ENCODE data around the gene TRIM65. TPM values are rescaled to one million over a fixed set of nuclear protein-coding genes. Genes with fewer than 3 reads are reported as not detected.
A peak's percentile ranks its signal among the peaks of the same experiment; 100 is the strongest.

TRIM65 gene, protein sequence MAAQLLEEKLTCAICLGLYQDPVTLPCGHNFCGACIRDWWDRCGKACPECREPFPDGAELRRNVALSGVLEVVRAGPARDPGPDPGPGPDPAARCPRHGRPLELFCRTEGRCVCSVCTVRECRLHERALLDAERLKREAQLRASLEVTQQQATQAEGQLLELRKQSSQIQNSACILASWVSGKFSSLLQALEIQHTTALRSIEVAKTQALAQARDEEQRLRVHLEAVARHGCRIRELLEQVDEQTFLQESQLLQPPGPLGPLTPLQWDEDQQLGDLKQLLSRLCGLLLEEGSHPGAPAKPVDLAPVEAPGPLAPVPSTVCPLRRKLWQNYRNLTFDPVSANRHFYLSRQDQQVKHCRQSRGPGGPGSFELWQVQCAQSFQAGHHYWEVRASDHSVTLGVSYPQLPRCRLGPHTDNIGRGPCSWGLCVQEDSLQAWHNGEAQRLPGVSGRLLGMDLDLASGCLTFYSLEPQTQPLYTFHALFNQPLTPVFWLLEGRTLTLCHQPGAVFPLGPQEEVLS
- total RNA-seq (2014; rRNA removed; shearing (Covaris generic)) (45.0 and 54.2 TPM in 2 replicates), total RNA-seq (2022) (60.4 and 62.9 TPM in 2 replicates), Bru-seq, nascent RNA (percentile 84 among the genes with signal in this experiment), BruChase-seq, experiment 1, labeled RNA remaining after a 6-hour chase (percentile 96 among the genes with signal in this experiment), BruChase-seq, experiment 2, labeled RNA remaining after a 2-hour chase (percentile 95 among the genes with signal in this experiment)
- long read RNA-seq, transcript TRIM65-204 (5 exons, 865 nt) = minor isoform, 9 of 61 reads
- long read RNA-seq, transcript TRIM65-201 (6 exons, 3,439 nt) = major isoform, 22 of 61 reads
- long read RNA-seq, partial matches to known transcripts = 9 of 61 reads
- long read RNA-seq, other reads (novel, unspliced or antisense) = 20 of 61 reads

DNA sequence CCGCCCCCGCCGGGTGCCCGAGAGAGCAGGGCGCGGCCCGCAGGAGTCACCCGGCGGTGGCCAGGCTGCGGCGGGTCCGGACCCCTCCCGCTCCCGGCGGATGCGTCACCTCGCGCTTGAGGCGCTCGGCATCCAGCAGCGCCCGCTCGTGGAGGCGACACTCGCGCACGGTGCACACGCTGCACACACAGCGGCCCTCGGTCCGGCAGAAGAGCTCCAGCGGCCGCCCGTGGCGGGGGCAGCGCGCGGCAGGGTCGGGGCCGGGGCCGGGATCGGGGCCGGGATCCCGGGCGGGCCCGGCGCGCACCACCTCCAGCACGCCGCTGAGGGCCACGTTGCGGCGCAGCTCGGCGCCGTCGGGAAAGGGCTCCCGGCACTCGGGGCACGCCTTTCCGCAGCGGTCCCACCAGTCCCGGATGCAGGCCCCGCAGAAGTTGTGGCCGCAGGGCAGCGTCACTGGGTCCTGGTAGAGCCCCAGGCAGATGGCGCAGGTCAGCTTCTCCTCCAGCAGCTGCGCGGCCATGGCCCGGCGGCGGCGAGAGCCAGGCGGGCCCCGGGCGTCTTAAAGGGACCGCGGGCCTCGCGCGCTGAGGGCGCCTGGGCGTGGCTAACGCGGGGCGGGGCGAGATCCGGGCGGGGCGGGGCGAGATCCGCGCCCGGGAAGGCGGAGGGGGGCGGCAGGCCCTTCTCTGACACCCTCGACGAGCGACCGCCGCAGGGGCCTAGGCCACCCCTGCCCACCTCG, at the start of gene TRIM65:
TRIM65 (minus strand) TSS at position 537 of the 745 bp plus-strand sequence; CDS start at position 523, 14 bp downstream.
- Histone ChIP-seq H2AFZ (ENCODE audit: low read length) (peak within 1 kb of the TSS; percentile 33; the same call in 1 of the 2 replicates), H3K4me1 (ENCODE audit: insufficient read depth, low read length, poor library complexity, severe bottlenecking) (peaks cover 23% of the 10 kb centered on the region), H3K27ac (ENCODE audit: low read depth, low read length, poor library complexity, severe bottlenecking) (peak within 1 kb of the TSS; percentile 55), H3K9me3 (ENCODE audit: low read length) (no peaks in the 10 kb centered on the region), H3K9me2 (ENCODE audit: insufficient read depth, low read length) (no peaks in the 10 kb centered on the region), H3K4me3 (ENCODE audit: low read depth, low read length, poor library complexity, severe bottlenecking) (peak within 1 kb of the TSS; percentile 80), H3K79me2 (ENCODE audit: insufficient read depth, low read depth, low read length) (peaks cover 20% of the 10 kb centered on the region), H3K36me3 (ENCODE audit: insufficient read depth, low read length) (peaks cover 53% of the 10 kb centered on the region), H4K20me1 (ENCODE audit: insufficient read depth, low read length) (no peaks in the 10 kb centered on the region), H3K4me2 (ENCODE audit: low read length) (peak within 1 kb of the TSS; percentile 95)
- ChIA-PET CTCF (ENCODE audit: unreplicated experiment) (interaction anchor here (0.5 to 2.0 kb wide), 7 partner anchors 8 to 106 kb away, joined by 3 to 10 read pairs (median 4); partner anchors contain the start of genes MRPL38 and WBP2), POLR2A (interaction anchor here (0.6 to 2.1 kb wide), 7 partner anchors 9 to 117 kb away, joined by 3 to 12 read pairs (median 3); partner anchors contain the start of gene WBP2)
- no peak for TF ChIP-seq EZH2phosphoT487 (IDR thresholded peaks at IDR 0.05; ENCODE audit: borderline replicate concordance, low read depth, low read length)
- TF ChIP-seq, protein P1, sequence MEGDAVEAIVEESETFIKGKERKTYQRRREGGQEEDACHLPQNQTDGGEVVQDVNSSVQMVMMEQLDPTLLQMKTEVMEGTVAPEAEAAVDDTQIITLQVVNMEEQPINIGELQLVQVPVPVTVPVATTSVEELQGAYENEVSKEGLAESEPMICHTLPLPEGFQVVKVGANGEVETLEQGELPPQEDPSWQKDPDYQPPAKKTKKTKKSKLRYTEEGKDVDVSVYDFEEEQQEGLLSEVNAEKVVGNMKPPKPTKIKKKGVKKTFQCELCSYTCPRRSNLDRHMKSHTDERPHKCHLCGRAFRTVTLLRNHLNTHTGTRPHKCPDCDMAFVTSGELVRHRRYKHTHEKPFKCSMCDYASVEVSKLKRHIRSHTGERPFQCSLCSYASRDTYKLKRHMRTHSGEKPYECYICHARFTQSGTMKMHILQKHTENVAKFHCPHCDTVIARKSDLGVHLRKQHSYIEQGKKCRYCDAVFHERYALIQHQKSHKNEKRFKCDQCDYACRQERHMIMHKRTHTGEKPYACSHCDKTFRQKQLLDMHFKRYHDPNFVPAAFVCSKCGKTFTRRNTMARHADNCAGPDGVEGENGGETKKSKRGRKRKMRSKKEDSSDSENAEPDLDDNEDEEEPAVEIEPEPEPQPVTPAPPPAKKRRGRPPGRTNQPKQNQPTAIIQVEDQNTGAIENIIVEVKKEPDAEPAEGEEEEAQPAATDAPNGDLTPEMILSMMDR (conservative IDR thresholded peaks at IDR 0.05; ENCODE audit: low read length) = peak; percentile 54
- peak; percentile 90 for DNase-seq (ENCODE audit: low spot score)
- BruUV-seq (replicated peaks) = no TSS peak
- intact Hi-C loops (cut with micrococcal nuclease; ENCODE audit: unreplicated experiment) = loop anchor here (1.0 to 2.0 kb wide), 3 partner anchors 20 to 118 kb away; partner anchors contain the start of gene WBP2

DNA sequence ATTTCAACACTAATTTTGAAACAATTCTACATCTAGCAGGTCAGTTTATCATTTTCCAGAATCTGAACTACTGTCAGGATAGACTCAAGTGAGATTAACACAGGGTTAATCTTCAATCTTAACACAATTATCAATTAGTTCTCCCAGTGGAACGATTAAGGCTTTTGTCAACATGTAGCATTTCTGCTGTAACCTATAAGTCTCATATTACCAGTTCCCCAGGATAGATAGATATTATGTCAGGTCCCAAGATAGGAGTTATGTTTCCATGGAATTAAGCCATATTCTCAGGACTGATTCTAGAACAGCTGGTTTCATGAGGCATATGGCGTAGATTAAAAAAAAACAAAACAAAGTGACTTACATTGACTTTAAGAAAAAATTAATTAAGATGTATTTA, 48.5 kb upstream of the TRIM65 start:
- BruUV-seq (replicated peaks) = no TSS peak
- no peak for DNase-seq (ENCODE audit: low spot score)
- Histone ChIP-seq H3K9me2 (ENCODE audit: insufficient read depth, low read length) (no peaks in the 10 kb centered on the region), H3K9me3 (ENCODE audit: low read length) (no peaks in the 10 kb centered on the region), H2AFZ (ENCODE audit: low read length) (no peak overlapping the region), H3K79me2 (ENCODE audit: insufficient read depth, low read depth, low read length) (no peaks in the 10 kb centered on the region), H3K4me1 (ENCODE audit: insufficient read depth, low read length, poor library complexity, severe bottlenecking) (peaks cover 11% of the 10 kb centered on the region), H4K20me1 (ENCODE audit: insufficient read depth, low read length) (no peaks in the 10 kb centered on the region), H3K36me3 (ENCODE audit: insufficient read depth, low read length) (peaks cover 39% of the 10 kb centered on the region), H3K27ac (ENCODE audit: low read depth, low read length, poor library complexity, severe bottlenecking) (no peak overlapping the region), H3K4me2 (ENCODE audit: low read length) (no peak overlapping the region), H3K4me3 (ENCODE audit: low read depth, low read length, poor library complexity, severe bottlenecking) (no peak overlapping the region)
- ChIA-PET POLR2A (interaction anchor here (0.7 to 1.0 kb wide), 2 partner anchors 12 to 192 kb away, joined by 3 read pairs; no protein-coding TSS in a partner anchor), CTCF (ENCODE audit: unreplicated experiment) (interaction anchor here (0.6 to 1.0 kb wide), 2 partner anchors 69 to 436 kb away, joined by 3 read pairs; no protein-coding TSS in a partner anchor)
- intact Hi-C loops (cut with micrococcal nuclease; ENCODE audit: unreplicated experiment) = no loop called here
- TF ChIP-seq, protein P1 (conservative IDR thresholded peaks at IDR 0.05; ENCODE audit: low read length) = no peak
- no peak for TF ChIP-seq EZH2phosphoT487 (IDR thresholded peaks at IDR 0.05; ENCODE audit: borderline replicate concordance, low read depth, low read length)
